ENCODE data around the gene PKP3.
A peak's percentile ranks its signal among the peaks of the same experiment; 100 is the strongest.
"Not testable (repeated sequence)": the region's sequence is repeated elsewhere in the genome, so short reads cannot be mapped to it uniquely, and the experiment has no call there.

The PKP3 gene, protein sequence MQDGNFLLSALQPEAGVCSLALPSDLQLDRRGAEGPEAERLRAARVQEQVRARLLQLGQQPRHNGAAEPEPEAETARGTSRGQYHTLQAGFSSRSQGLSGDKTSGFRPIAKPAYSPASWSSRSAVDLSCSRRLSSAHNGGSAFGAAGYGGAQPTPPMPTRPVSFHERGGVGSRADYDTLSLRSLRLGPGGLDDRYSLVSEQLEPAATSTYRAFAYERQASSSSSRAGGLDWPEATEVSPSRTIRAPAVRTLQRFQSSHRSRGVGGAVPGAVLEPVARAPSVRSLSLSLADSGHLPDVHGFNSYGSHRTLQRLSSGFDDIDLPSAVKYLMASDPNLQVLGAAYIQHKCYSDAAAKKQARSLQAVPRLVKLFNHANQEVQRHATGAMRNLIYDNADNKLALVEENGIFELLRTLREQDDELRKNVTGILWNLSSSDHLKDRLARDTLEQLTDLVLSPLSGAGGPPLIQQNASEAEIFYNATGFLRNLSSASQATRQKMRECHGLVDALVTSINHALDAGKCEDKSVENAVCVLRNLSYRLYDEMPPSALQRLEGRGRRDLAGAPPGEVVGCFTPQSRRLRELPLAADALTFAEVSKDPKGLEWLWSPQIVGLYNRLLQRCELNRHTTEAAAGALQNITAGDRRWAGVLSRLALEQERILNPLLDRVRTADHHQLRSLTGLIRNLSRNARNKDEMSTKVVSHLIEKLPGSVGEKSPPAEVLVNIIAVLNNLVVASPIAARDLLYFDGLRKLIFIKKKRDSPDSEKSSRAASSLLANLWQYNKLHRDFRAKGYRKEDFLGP

GRCh38 chr11:394034-394857 lies at the start of gene PKP3:
PKP3 (plus strand) TSS chr11:394209; CDS start chr11:394293, 84 bp downstream.
- DNase-seq (ENCODE audit: extremely low read depth in 1 of 2, low read depth in 1 of 2): no peak

- no peak for DNase-seq (ENCODE audit: extremely low read depth in 1 of 2, low read depth in 1 of 2)
These were observed 49.0 kb upstream of the PKP3 start for GRCh38 chr11:344836-345578.

DNA sequence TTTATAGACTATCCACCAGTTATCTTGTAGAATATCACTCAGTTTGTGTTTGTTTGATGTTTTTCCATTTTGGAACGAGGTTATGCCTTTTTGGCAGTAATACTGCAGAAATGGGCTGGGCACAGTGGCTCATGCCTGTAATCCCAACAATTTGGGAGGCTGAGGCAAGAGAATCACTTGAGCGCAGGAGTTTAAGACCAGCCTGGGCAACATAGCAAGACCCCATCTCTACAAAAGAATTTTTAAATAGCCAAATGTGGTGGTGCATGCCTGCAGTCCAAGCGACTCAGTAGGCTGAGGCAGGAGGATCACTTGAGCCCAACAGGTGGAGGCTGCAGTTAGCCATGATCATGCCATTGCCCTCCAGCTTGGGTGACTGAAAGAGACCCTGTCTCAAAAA lies 47.5 kb upstream of the PKP3 start:
- no peak for DNase-seq (ENCODE audit: extremely low read depth in 1 of 2, low read depth in 1 of 2)

GRCh38 chr11:349270-349954 lies 44.6 kb upstream of the PKP3 start:
- not testable (repeated sequence) for DNase-seq (ENCODE audit: extremely low read depth in 1 of 2, low read depth in 1 of 2)

DNA sequence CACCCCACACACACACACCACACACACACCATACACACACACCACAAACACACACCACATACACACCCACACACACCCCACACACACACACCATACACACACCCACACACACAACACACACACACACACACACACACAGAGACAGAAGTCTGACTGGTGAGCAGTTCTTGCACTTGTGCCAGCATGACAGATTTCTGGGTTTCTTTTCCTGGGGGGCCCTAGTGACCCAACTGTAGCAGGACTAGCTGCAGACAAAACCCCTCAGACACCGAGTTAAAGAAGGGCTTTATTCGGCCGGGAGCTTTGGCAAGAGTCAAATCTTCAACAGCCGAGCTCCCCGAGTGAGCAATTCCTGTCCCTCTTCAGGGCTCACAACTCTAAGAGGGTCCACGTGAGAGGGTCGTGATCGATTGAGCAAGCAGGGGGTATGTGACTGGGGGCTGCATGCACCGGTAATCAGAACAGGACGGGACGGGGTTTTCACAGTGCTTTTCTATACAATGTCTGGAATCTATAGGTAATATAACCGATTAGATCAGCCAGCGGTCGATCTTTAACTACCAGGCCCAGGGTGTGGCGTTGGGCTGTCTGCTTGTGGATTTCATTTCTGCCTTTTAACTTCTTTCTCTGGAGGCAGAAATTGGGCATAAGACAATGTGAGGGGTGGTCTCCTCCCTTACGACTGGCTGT lies 43.8 kb upstream of the PKP3 start:
- not testable (repeated sequence) for DNase-seq (ENCODE audit: extremely low read depth in 1 of 2, low read depth in 1 of 2)

GRCh38 chr11:350723-351255 lies 43.2 kb upstream of the PKP3 start:
- DNase-seq (ENCODE audit: extremely low read depth in 1 of 2, low read depth in 1 of 2): no peak

DNA sequence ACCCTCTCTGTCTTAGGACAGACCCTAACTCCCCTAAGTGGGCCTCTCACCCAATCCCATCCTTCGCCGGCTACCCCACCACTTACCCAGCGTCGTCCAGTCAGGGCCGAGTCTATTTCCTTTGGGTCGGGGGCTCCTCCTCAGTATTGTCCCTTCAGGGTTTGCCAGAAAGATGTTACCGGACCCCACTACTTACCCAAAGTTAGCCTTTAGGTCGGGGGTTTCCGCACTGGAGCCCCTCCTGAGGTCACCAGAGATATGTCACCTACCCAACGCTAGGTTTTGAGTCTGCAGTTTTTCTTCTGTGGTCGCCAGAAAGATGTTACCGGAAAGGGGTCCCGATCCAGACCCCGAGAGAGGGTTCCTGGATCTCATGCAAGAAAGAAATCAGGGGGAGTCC lies 42.6 kb upstream of the PKP3 start:
- no peak for DNase-seq (ENCODE audit: extremely low read depth in 1 of 2, low read depth in 1 of 2)

DNA sequence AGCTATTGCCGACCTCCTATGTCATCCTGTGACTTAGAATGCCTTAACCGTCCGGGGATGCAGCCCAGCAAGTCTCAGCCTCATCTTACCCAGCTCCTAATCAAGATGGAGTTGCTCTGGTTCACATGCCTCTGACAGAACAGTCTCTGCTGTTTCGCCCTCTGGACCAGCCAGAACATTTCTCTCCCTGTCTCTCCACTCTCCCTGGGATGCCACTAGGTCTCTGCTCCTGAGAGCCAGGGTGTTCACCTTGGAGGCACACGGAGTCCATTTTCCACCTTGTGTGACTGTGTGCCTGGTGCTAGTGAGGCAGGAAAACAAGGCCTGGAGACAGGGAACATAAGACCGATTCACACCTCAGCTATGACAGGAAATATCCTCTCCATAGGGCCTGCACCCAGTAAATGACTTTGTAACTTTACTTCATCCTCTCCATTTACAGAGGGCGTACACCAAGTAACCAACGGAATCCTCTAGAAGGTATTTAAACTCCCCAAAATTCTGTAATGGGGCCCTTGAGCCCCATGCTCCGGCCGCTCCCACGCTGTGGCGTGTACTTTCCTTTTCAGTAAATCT lies 41.5 kb upstream of the PKP3 start:
- DNase-seq (ENCODE audit: extremely low read depth in 1 of 2, low read depth in 1 of 2): no peak

- DNase-seq (ENCODE audit: extremely low read depth in 1 of 2, low read depth in 1 of 2): no peak
These were observed 40.7 kb upstream of the PKP3 start for GRCh38 chr11:353179-353873.

DNA sequence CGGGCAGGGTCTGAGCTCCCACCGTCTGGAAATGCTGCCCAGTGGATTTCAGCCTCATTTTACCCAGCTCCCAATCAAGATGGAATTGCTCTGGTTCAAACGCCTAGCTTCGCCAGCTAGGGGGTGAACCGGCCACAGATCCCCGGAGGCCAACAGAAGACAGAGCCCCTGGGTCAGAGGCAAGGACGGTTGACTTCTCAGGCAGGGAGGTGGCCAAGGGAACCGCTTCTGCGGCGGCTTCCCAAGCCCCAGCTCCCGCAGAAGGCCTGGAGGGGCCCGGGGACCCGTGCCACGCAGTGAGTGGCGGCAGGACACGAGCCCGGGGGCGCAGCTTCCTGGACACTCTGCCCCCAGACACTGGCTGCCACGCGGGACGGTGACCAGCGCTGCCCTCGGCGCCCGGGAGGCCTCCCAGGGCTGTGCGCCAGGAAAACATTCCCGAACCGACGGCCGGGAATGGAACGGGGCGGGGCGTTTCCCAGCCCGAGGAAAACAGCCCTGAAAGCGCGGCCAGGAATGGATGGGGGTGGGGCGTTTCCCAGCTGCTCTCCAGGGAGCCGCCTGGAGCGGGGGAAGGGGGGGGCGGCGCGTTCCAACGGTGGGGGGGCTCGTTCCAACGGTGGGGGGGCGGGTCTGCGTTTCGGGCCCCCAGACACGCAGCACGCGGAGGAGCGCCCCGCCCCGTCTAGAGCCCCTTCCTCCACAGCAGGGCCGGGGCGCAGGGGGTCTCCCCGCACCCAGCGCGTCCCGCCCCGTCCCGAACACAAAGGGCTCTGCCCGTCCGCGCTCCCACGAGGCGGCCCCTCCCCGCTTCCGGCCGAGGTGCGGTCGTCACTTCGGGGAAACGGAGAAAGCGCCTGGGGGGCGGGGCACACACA lies 38.2 kb upstream of the PKP3 start:
- peak; percentile 69 to 82 for DNase-seq (ENCODE audit: extremely low read depth in 1 of 2, low read depth in 1 of 2)

- no peak for DNase-seq (ENCODE audit: extremely low read depth in 1 of 2, low read depth in 1 of 2)
These were observed 37.4 kb upstream of the PKP3 start for GRCh38 chr11:356610-357009.

GRCh38 chr11:357582-357981 lies 36.4 kb upstream of the PKP3 start:
- DNase-seq (ENCODE audit: extremely low read depth in 1 of 2, low read depth in 1 of 2): no peak

- no peak for DNase-seq (ENCODE audit: extremely low read depth in 1 of 2, low read depth in 1 of 2)
These were observed 35.7 kb upstream of the PKP3 start for GRCh38 chr11:358129-358800.

GRCh38 chr11:359181-359714 lies 34.8 kb upstream of the PKP3 start:
- peak in 1 of 2 donors; percentile 30 for DNase-seq (ENCODE audit: extremely low read depth in 1 of 2, low read depth in 1 of 2)

DNA sequence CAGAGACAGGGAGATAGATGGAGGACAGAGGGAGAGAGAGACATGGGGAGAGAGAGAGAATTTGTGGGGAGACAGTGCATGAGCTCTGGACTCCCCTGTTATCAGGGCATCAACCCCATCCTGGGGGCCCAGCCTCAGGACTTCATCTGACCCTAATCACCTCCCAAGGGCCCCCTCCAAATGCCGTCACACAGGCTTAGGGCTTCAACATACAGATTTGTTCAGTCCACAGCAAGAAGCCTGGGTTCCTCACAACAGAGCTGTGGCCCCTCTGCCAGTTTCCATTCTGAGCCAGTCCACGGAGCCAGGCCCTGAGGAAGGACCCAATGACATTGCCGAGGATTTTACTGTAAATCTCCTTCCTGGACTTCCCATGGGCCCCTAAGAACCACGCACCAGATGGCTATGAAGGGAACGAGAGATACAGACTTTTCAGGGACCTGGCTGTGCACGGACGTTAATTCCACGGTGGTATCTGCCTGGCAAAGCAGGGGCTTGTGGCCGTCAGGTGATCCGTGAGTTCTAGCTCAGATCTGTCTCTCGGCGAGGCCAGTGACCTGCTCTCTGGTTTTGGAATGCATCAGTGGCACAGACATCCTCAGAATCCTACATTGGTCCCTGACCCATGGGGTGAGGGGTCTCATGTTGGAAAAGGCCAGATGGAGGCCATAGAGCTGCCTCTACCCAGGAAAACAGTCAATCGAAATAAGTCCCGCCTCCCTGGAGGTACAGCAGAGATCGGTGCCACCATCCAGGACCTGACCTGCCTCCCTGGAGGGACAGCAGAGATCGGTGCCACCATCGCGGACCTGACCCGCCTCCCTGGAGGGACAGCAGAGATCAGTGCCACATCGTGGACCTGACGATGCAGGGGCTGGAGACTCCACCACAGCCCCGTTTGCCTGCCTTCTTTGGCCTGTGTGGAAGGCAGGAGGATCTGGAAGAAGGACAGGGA lies 33.4 kb upstream of the PKP3 start:
- DNase-seq (ENCODE audit: extremely low read depth in 1 of 2, low read depth in 1 of 2): no peak
